Colonic mucosa (tissue), 4 donors: ENCODE data around the gene ABCC8. TPM values are rescaled to one million over a fixed set of nuclear protein-coding genes. Genes with fewer than 3 reads are reported as not detected.

Source experiments
- DNase-seq: peaks from one replicate; pipeline ENCODE4 v3.0.0-alpha.2; 2020
- H3K27ac ChIP-seq: fragments of 200-600 bp; one replicate; pipeline ENCODE4 v1.8.0; 2021
- H3K27me3 ChIP-seq: fragments of 200-600 bp; one replicate; pipeline ENCODE4 v1.8.0; 2021
- H3K36me3 ChIP-seq: fragments of 200-600 bp; one replicate; pipeline ENCODE4 v1.8.0; 2021
- H3K4me1 ChIP-seq: fragments of 200-600 bp; one replicate; pipeline ENCODE4 v1.8.0; 2021; ENCODE audit warnings: mild to moderate bottlenecking
- H3K4me3 ChIP-seq: fragments of 200-600 bp; one replicate; pipeline ENCODE4 v1.8.0; 2021
- H3K9ac ChIP-seq, 2 donors: one replicate each; pipeline ENCODE4 v1.7.0; 2013; ENCODE audit warnings: control low read depth in 2 of 2, low read depth in 2 of 2, low read length in 2 of 2
- H3K9me3 ChIP-seq: fragments of 200-600 bp; one replicate; pipeline ENCODE4 v1.8.0; 2021
- intact Hi-C: fragments of 100-400 bp; cut with DNase I; formaldehyde crosslinking; loops from one replicate; pipeline ENCODE4 v1.14.1; 2022
- total RNA-seq, 2 donors: library from RNA; stranded (reverse); fragmentation: NEBNext Ultra II Directional in 1 of 2; extraction: Animal tissue kit (Norgen Biotek cat#: 25700) in 1 of 2; gene quantifications; one replicate each; pipeline ENCODE4 v1.2.1, GENCODE V29; 2021
- TF ChIP-seq, protein P1 (sequence below): fragments of 200-600 bp; IDR thresholded peaks from one replicate; pipeline ENCODE4 v1.8.0; 2022; ENCODE audit warnings: antibody characterized with exemption, mild to moderate bottlenecking
- donor health status: healthy.
- donor health status: DM: no; HTN: no; CAD: no.
- donor health status: DM: no; HTN: no; CAD: no.

ABCC8 gene
- total RNA-seq, 2 donors from 2014 or later = 2.1 to 4.7 TPM

GRCh38 chr11:17406082-17406817 is 70.4 kb downstream of the ABCC8 start:
- H3K4me1 ChIP-seq = no peaks in the 10 kb centered on the region
- no peaks in the 10 kb centered on the region for H3K9me3 ChIP-seq
- no peak for DNase-seq
- no peak overlapping the region for H3K4me3 ChIP-seq
- no peaks in the 10 kb centered on the region for H3K27me3 ChIP-seq
- intact Hi-C loops = no loop called here
- H3K27ac ChIP-seq = no peak overlapping the region
- H3K36me3 ChIP-seq = no peaks in the 10 kb centered on the region
- TF ChIP-seq, protein P1, sequence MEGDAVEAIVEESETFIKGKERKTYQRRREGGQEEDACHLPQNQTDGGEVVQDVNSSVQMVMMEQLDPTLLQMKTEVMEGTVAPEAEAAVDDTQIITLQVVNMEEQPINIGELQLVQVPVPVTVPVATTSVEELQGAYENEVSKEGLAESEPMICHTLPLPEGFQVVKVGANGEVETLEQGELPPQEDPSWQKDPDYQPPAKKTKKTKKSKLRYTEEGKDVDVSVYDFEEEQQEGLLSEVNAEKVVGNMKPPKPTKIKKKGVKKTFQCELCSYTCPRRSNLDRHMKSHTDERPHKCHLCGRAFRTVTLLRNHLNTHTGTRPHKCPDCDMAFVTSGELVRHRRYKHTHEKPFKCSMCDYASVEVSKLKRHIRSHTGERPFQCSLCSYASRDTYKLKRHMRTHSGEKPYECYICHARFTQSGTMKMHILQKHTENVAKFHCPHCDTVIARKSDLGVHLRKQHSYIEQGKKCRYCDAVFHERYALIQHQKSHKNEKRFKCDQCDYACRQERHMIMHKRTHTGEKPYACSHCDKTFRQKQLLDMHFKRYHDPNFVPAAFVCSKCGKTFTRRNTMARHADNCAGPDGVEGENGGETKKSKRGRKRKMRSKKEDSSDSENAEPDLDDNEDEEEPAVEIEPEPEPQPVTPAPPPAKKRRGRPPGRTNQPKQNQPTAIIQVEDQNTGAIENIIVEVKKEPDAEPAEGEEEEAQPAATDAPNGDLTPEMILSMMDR = no peak
- no peak overlapping the region for H3K9ac ChIP-seq

DNA sequence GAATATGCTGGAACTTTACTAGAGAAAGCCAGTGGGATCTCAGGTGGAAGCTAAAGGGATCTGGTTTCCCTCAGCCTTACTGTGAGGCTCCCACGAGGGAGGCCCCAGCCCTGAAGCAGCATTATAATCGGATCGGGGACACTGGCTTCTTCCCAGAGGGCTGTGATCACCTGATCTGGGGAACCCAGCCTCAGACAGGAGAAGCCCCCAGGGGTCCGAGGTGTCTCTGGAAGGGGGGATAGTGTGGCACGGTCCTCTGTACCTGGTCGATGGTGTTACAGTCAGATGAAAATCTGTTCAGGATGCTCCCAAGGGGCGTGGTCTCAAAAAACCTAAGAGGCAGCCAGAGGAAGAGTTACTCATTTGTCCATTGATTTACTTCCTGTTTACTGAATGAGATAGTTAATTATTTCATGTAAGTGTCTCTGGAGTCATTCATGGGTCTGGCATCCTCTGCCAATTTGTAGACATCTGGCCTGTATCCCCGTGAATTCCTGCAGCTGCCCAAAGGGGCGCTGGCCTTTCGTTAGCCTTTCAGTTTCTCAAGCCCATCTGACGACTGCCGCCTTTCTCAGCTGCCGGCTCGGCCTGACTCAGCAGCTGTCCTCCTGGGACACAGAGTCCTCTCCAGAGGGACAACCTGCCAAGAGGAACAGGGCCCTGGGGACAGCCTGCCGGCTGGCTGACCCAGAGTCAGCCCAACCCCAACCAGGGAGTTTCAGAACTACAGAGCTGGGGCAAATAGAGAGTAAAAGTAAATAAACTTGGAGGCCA is 71.2 kb downstream of the ABCC8 start:
- H3K9me3 ChIP-seq = no peaks in the 10 kb centered on the region
- no peak overlapping the region for H3K27ac ChIP-seq
- peak; percentile 44 for DNase-seq
- TF ChIP-seq, protein P1 = no peak
- H3K27me3 ChIP-seq = no peaks in the 10 kb centered on the region
- H3K9ac ChIP-seq = no peak overlapping the region
- no peaks in the 10 kb centered on the region for H3K36me3 ChIP-seq
- H3K4me1 ChIP-seq = no peaks in the 10 kb centered on the region
- intact Hi-C loops = no loop called here
- H3K4me3 ChIP-seq = no peak overlapping the region

GRCh38 chr11:17403980-17404759 is 72.5 kb downstream of the ABCC8 start:
- H3K9ac ChIP-seq = no peak overlapping the region
- no peak overlapping the region for H3K4me3 ChIP-seq
- H3K27me3 ChIP-seq = no peaks in the 10 kb centered on the region
- no peaks in the 10 kb centered on the region for H3K9me3 ChIP-seq
- TF ChIP-seq, protein P1 = no peak
- DNase-seq = no peak
- H3K27ac ChIP-seq = no peak overlapping the region
- H3K36me3 ChIP-seq = no peaks in the 10 kb centered on the region
- intact Hi-C loops = no loop called here
- no peaks in the 10 kb centered on the region for H3K4me1 ChIP-seq

DNA sequence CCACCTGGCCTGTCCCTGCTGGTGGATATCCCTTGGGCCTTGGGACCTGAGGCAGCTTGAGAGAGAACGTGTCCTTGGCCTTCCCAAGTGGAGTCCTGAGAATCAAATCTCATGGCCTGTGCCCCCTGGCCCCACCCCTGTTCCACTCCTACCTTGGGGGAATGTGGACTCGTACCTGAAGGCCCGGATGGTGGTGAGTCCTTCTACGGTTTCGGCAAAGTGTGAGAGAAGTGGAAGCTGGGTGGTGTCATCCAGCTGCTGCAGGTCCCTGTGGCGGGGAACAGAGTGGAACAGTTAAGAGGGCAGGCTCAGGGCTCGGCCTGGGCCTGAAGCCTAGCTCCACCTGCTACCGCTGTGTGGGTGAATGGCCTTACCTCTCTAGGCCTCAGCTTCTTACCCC is 74.2 kb downstream of the ABCC8 start:
- intact Hi-C loops = no loop called here
- no peak for DNase-seq
- TF ChIP-seq, protein P1 = no peak

DNA sequence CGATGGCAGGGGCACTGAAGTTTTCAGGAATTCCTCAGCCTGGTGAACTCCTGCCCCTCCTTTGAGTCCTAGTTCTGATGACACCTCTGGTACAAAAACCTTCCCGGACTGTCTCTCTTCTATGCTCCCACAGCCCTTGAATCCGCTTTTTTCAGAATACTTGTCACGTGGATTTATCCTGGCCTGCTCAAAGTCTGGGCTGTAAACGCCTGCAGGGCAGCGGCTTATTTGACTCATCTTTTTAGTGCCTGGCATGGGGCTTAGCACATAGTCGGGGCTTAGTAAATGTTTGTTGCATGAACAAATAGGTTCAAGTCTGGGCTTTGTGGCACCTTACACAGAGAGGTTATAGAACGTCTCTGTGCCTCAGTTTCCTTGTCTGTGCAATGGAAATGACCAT is 74.8 kb downstream of the ABCC8 start:
- no peaks in the 10 kb centered on the region for H3K27me3 ChIP-seq
- no peak overlapping the region for H3K27ac ChIP-seq
- intact Hi-C loops = no loop called here
- no peak overlapping the region for H3K9ac ChIP-seq
- DNase-seq = no peak
- no peaks in the 10 kb centered on the region for H3K36me3 ChIP-seq
- H3K9me3 ChIP-seq = no peaks in the 10 kb centered on the region
- no peak overlapping the region for H3K4me3 ChIP-seq
- TF ChIP-seq, protein P1 = no peak
- no peaks in the 10 kb centered on the region for H3K4me1 ChIP-seq

More for the DNA sequence above, 74.2 kb downstream of the ABCC8 start:
- no peaks in the 10 kb centered on the region for H3K4me1 ChIP-seq
- no peaks in the 10 kb centered on the region for H3K27me3 ChIP-seq
- H3K27ac ChIP-seq = no peak overlapping the region
- H3K9ac ChIP-seq = no peak overlapping the region
- H3K9me3 ChIP-seq = no peaks in the 10 kb centered on the region
- H3K36me3 ChIP-seq = no peaks in the 10 kb centered on the region
- no peak overlapping the region for H3K4me3 ChIP-seq
